Regular cardiac myocyte (primary cell): ENCODE measurements around the gene ZNF718. TPM values are rescaled to one million over a fixed set of nuclear protein-coding genes. Genes with fewer than 3 reads are reported as not detected.

ENCODE experiments used
- total RNA-seq: library from RNA; depleted of rRNA; stranded (reverse); fragments of >200 nt; gene quantifications from 2 replicates; pipeline ENCODE4 v1.2.3, GENCODE V29; 2014

Gene ZNF718
- total RNA-seq, result 4.5 and 6.9 TPM in 2 replicates

GRCh38 chr4:124275-125081 lies at the start of gene ZNF718:
Gene ZNF718 (plus strand): TSS chr4:124501. CDS start chr4:124671, 170 bp downstream.

Other genes starting within 250 kb of the ZNF718 start
- 8.4 and 10.1 TPM in 2 replicates for gene ZNF595, start 71.2 kb upstream of the ZNF718 start, total RNA-seq
- 0.28 and 1.2 TPM in 2 replicates for gene ZNF732, start 181.0 kb downstream of the ZNF718 start, total RNA-seq
- 8.2 and 12.1 TPM in 2 replicates for gene ZNF141, start 213.3 kb downstream of the ZNF718 start, total RNA-seq